GM21381 (cell line): Measurements from ENCODE around the gene NADK2.

ENCODE experiments used
- ATAC-seq: cut with Tn5 transposase; IDR thresholded peaks from one replicate; pipeline ENCODE4 v1.9.1; 2021; ENCODE audit warnings: mild to moderate bottlenecking, moderate library complexity; ENCODE audit not compliant: unreplicated experiment

The NADK2 gene

DNA sequence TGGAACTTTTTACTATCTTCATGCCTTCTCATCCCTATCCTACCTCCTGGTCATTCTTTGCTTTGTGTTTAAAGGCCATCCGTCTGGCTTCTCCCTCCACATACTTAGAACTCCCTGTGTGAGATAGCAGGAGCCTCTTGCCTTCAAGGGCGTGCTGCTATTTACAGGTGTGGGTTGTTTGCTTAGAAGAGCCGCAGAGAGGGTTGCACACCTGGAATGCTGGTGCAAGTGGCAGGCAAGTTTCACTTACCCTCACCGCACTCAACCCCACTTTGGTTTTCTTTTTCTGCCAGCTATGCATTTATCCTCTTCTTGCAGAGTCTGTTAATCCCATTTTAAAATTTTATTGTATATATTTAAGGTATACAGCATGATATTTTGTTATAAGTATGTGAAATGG, 77.3 kb downstream of the NADK2 start:
- ATAC-seq, result no peak

GRCh38 chr5:36162810-36163486, 78.8 kb downstream of the NADK2 start:
- no peak for ATAC-seq

DNA sequence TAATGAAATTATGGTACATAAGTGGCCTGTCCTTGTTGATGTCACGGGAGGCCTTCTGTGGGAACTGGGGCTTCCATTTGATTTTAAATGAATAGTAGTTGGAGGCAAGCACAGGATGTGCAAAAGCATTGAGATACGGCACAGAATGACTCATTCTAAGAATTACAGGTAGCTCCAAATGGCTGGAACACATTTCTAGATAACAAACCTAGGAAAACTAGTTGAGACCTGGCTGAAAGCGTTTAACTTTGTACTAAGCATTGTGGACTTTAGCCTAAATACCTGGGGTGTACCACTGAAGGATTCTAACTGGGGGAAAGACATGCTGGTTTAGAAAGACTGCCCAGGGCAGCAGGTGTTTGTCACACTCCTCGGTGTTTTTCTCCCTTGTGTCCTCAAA, 80.4 kb downstream of the NADK2 start:
- ATAC-seq, result no peak

DNA sequence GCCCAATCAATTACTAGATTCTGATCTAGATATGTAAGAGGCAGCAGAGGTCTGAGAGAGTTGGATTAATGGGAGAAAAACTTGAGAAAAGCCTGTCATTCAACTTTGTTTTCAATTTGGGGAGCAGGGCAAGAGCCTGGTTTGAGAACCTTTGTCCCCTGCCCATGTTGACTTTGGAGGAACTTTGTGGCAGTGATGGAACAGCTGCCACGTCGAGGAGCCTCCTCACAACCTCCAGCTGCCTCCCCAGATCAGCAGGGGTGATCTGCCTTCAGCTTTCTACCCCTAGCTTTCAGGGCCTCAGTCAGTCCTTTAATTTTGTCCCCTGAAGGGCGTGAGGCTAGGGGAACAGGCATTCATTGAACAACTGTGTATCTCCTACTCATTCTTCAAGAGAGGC, 81.1 kb downstream of the NADK2 start:
- no peak for ATAC-seq

DNA sequence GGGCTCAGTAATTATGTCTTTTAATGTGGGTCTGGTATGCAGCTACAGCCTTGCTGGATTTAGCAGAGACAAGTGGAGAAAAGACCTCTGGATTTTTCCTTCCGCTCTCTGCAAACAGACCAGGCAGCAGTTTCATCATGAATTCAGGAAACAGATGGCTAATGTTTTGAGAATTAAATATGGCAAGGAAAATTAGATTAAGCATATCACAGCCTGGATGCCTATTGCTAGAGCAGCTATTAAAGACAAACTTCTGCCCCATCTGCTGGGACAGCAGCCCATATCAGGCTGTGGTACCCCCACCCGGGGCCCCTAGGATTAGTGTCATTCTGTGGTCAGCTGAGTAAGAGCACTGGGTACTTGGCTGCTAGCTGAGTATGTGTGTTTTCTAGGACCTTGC, 83.6 kb downstream of the NADK2 start:
- ATAC-seq, result no peak

DNA sequence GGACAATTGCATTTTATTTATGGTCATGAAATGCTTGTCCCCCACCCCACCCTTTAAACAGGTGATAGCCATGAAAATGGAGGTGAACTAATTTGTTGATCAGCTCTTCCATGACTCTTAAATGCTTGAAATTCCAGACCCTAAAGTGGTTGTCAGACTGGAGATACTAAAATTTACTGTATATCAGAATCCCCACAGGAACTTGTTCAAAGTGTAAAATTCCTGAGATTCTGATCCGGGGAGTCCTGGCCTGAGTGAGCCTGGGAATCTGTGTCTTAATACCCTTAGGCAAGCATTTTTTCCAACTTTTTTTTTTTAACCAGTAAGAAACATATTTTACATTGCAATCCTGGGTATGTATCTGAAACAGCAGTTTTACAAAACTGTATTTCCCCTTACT, 85.1 kb downstream of the NADK2 start:
- no peak for ATAC-seq

DNA sequence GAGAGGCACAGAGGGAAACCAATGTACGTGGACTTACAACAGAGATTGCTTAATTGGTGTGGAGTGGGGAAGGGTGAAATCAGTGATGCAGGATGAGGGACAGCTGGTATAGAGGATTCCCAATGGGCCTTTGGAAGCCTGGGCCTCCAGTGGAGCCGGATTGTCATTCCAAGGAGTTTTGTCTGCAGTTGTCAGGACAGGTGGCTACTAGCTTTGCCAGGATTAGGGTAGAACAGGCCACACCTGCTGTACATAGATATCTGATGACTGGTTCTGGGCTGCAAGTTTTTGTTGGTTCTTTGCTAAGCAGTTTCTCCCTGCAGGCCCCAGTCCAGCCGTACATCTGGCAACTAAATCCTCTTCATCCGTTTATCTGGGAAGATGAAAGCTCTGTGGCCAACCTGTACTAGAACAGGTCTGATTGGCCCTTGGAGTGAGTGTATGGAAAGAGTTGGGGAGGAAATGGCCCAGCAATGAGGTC, 85.6 kb downstream of the NADK2 start:
- no peak for ATAC-seq

- ATAC-seq, result no peak
Measured at GRCh38 chr5:36155291-36155690, 86.4 kb downstream of the NADK2 start.

DNA sequence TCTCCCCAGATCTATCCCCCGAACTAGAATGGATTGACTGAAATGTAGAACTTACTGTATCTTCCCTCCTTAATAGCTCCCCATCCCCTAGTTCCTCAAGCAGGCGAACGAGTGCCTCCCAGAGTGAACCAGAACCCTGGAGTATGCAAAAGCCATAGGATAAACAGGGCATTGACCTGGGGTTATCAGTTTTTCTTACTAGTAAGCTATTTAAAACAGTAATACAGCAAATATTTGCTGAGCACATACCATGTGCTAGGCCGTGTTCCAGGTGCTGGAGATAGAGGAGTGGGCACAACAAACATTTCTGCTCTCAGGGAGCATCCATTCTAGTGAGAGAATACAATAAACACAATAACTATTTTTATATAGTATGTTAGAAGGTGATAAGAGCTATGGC, 88.0 kb downstream of the NADK2 start:
- ATAC-seq, result no peak

GRCh38 chr5:36153298-36153677, 88.4 kb downstream of the NADK2 start:
- no peak for ATAC-seq

- ATAC-seq, result no peak
Measured at GRCh38 chr5:36152324-36153297, 89.1 kb downstream of the NADK2 start.

DNA sequence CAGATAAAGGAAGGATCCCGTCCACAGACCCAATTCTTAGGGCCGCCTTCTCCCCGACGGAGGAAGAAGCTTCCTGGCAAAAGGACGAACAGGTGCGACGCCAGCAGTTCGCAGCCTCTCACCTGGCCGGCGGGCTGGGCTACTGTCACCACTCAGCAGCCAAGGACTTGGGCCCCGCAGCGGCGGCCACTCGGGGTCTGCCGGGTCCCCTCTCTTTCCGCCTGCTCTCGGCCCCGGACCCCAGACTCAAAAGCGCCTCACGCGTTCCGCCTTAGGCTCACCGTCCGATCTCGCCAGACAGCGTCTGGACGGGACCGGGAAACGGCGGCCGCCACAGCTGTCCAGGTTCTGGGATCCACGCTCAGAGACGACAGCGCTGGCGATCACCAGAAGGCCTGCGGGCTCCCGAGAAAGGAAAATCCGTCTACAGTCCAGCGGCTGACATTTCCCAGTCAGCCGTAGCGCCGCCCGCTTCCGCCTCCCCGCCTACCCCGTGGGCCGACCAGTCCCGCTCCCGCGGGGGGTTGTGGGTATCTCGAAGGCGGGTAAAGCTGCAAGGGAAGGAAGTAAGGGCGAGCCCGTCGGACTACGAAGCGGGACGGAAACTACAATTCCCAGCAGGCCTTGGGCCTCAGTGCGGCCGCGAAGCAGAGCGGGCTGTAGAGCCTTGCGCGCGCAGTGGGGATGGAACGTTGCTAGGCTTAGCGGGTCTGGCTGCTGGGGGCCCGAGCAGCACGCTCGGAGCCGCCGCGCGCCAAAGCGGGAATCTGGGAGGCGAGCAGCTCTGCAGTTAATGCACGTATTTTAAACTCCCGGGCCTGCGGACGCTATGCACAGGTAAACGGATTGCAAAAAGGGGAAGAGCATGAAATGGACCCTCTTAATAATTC, 90.0 kb downstream of the NADK2 start, which contains the start of the genes LMBRD2 and SKP2:
LMBRD2 (minus strand) TSS at position 454 of the 890 bp plus-strand sequence. CDS start 8,538 bp downstream, outside the sequence.
SKP2 (plus strand) TSS at position 678 of the 890 bp plus-strand sequence; CDS start at position 830, 152 bp downstream.
- peak; percentile 98 for ATAC-seq

- no peak for ATAC-seq
Measured at GRCh38 chr5:36150676-36151433, 90.9 kb downstream of the NADK2 start.

- no peak for ATAC-seq
Measured at GRCh38 chr5:36147681-36148080, 94.0 kb downstream of the NADK2 start.

DNA sequence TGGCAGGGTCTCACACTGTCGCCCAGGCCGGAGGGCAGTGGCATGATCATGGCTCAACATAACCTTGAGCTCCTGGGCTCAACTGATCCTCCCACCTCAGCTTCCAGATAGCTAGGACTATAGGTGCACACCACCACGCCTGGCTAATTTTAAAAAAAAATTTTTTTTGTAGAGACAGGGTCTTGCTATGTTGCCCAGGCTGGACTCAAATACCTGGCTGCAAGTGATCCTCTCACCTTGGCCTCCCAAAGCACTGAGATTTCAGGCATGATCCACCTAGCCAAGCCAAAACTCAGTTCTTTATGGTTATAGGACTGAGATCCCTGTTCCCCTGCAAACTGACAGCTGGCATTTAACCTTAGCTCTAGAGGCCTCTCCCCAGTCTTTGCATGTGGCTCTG, 95.3 kb downstream of the NADK2 start:
- no peak for ATAC-seq

- ATAC-seq, result no peak
Measured at GRCh38 chr5:36145311-36145710, 96.4 kb downstream of the NADK2 start.
